OCI-LY7 (cell line): ENCODE data around the gene UBE3D.

Experiments used
- EZH2phosphoT487 ChIP-seq: fragments of 200-600 bp; sonication (generic); IDR thresholded peaks from 2 replicates; pipeline ENCODE4 v1.6.1; 2018; ENCODE audit warnings: low read depth, borderline replicate concordance, mild to moderate bottlenecking, mixed run types, antibody characterized with exemption, low read length, moderate library complexity, mixed read lengths
- TF ChIP-seq, protein P1 (sequence below): fragments of 200-600 bp; sonication (generic); conservative IDR thresholded peaks from 2 replicates; pipeline ENCODE4 v1.5.1; 2014; ENCODE audit warnings: mild to moderate bottlenecking, antibody characterized with exemption, low read length, moderate library complexity, mixed read lengths

- TF ChIP-seq, protein P1, sequence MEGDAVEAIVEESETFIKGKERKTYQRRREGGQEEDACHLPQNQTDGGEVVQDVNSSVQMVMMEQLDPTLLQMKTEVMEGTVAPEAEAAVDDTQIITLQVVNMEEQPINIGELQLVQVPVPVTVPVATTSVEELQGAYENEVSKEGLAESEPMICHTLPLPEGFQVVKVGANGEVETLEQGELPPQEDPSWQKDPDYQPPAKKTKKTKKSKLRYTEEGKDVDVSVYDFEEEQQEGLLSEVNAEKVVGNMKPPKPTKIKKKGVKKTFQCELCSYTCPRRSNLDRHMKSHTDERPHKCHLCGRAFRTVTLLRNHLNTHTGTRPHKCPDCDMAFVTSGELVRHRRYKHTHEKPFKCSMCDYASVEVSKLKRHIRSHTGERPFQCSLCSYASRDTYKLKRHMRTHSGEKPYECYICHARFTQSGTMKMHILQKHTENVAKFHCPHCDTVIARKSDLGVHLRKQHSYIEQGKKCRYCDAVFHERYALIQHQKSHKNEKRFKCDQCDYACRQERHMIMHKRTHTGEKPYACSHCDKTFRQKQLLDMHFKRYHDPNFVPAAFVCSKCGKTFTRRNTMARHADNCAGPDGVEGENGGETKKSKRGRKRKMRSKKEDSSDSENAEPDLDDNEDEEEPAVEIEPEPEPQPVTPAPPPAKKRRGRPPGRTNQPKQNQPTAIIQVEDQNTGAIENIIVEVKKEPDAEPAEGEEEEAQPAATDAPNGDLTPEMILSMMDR = no peak
- TF ChIP-seq EZH2phosphoT487 = no peak
These were observed 21.1 kb upstream of the UBE3D start for GRCh38 chr6:83086751-83087150.
